ENCODE measurements around the gene RHOU.

GRCh38 chr1:228760979-228761378, 25.7 kb downstream of the RHOU start:
- TF ChIP-seq POLR2A (IDR thresholded peaks at IDR 0.05; ENCODE audit: low read depth, low read length) (no peak), NR2F1 (conservative IDR thresholded peaks at IDR 0.05) (no peak), USF1 (IDR thresholded peaks at IDR 0.05; ENCODE audit: borderline replicate concordance, extremely low read length, insufficient read depth, low read depth, low read length) (no peak), CHD4 (IDR thresholded peaks at IDR 0.05) (no peak), EZH2 (IDR thresholded peaks at IDR 0.05; ENCODE audit: borderline replicate concordance, control insufficient read depth, low read depth, low read length) (no peak), CTCF (IDR thresholded peaks at IDR 0.05 in 2 of 3, conservative IDR thresholded peaks at IDR 0.05 in 1 of 3; ENCODE audit: control insufficient read depth in 2 of 3, extremely low read depth in 1 of 3, insufficient read depth in 1 of 3, low read depth in 3 of 3, low read length in 3 of 3) (no peak), ASH2L (IDR thresholded peaks at IDR 0.05; ENCODE audit: borderline replicate concordance, low read depth) (no peak), RFX5 (IDR thresholded peaks at IDR 0.05; ENCODE audit: low read depth, low read length) (no peak), MAX (IDR thresholded peaks at IDR 0.05; ENCODE audit: low read depth, low read length) (no peak)

Measured in GM12878 (cell line).